NK-92 (cell line): ENCODE results near the gene MYL6.
"Not testable (repeated sequence)": the region's sequence is repeated elsewhere in the genome, so short reads cannot be mapped to it uniquely, and the experiment has no call there.

Experiments used
- DNase-seq: peaks from one replicate; lab custom pipeline; 2025; ENCODE audit not compliant: unreplicated experiment; lab: John Stamatoyannopoulos, UW

MYL6 gene

DNA sequence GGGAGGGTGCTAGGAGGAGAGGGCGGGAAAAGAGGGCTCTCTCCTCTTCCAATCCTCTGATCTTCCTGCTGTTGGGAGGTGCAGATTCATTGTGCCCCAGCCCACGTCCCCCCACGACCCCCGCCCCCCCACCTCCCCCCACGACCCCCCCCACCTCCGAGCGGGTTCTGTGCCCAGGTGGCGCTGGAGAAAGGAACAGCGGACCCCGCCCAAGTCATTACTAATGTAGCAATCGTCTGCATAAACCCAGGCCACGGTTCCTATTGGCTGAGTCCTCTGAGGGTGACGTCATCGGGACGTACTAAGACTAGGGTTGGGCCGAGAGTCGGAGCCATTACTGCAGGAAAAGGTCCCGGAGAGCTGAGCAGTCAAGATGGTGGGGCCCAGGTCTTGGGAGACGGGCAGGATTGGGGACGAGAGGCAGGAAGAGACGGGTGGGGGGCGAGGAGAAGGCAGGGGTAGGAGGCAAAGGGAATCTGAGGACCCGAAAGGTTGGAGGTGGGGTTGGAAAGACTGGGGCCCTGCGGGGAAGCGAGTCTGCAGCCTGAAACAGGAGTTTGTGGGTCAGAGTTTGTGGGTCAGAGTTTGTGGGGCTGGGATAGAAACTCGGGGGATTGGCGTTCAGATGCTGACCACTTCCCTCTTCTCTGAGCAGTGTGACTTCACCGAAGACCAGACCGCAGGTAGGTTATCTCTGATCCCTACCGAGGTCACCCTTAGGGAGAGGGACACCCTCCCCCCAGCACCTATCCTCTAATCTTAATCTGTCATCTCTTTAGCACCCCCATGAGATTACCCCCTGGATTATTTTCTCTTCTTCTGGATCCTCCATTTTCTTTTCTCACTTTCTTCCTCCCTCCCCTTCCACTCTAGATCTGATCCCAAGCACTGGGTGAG is at the start of gene MYL6:
Gene MYL6 (plus strand): TSS at position 331 of the 897 bp plus-strand sequence. CDS start 43 bp downstream, at position 374.
- DNase-seq = peak; percentile 53

DNA sequence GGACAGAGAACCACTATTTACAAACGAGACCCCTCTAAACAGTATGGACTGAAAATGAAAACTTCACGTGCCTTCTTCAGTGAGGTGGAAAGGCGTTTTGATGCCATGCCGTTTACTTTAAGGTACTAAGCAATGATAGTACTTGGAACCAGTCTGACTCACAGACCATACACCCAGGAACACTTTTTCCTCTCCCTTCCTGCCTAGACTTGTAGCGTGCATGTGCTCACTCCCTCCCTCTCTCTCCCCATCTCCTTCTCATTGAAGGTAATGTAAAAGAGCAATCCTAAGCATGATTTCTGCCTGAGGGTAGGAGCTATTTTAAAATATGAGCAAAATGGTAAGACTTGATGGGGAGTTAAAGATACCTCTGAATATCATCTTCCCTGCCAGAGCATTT is 47.6 kb upstream of the MYL6 start:
- no peak for DNase-seq

DNA sequence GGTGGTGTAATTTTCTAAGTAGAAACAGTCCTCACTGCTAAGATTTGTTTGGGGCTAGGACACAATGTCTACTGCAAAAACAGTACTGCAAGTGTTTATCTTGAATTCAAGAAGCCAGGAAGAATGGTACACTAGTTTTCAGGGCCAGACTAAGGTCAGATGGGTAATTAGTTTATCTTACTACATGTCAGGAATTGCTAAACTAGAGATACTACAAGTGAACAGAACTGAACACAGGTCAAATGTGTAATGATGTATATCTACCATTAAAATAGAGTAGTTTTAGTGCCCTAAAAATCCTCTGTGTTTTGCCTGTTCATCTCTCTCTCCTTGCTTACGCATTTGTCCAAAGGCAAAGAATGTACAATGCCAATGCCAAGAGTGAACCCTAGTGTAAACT is 44.1 kb upstream of the MYL6 start:
- DNase-seq = no peak

DNA sequence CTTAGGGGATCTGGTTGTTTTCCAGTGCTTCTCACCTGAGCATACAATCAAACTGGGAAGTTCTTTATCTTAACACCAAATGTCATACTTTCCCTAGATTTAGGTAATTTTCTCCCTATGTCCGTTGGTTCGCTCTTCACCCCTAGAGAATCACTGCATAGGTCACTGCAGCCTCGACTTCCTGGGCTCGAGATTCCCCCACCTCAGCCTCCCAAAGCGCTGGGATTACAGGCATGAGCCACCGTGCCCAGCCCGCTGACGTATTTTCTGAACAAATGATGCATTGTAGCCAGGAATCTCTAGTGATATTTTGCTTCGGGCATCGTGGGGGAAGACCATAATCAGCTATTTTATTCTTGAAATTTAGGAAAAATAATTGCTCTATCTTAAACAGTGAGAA is 42.8 kb upstream of the MYL6 start:
- no peak for DNase-seq

DNA sequence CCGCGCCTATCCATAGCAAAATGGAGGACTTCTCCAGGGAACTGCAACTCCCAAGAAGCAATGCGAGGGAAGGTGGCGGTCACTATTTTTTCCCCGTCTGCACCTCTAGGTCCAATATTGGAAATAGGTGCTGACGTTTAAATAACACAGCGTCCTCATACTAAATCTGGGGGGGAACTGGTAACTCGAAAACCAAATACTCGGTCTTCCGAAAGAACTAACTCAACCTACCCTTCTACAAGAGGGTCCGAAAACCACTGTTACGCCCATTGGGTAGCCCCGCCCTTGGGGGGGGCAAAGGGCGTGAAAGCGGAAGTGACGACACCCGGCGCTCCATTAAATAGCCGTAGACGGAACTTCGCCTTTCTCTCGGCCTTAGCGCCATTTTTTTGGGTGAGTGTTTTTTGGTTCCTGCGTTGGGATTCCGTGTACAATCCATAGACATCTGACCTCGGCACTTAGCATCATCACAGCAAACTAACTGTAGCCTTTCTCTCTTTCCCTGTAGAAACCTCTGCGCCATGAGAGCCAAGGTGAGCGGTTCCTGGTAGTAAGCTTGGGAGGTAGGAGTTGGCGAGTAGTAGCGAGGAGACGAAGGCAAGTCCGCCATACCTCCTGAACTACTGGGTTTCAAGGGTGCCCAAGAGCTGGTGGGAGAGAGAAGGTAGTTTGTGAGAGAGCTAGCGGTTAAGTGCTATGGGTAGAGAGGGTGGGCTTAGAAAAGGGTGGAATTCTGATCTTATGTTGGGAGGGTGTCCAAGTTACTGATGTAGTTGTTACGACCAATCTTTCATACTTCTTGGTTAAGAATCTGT is 41.7 kb upstream of the MYL6 start, which contains the start of gene RPL41:
Gene RPL41 (plus strand): TSS at position 367 of the 815 bp plus-strand sequence.
- DNase-seq = peak; percentile 59

DNA sequence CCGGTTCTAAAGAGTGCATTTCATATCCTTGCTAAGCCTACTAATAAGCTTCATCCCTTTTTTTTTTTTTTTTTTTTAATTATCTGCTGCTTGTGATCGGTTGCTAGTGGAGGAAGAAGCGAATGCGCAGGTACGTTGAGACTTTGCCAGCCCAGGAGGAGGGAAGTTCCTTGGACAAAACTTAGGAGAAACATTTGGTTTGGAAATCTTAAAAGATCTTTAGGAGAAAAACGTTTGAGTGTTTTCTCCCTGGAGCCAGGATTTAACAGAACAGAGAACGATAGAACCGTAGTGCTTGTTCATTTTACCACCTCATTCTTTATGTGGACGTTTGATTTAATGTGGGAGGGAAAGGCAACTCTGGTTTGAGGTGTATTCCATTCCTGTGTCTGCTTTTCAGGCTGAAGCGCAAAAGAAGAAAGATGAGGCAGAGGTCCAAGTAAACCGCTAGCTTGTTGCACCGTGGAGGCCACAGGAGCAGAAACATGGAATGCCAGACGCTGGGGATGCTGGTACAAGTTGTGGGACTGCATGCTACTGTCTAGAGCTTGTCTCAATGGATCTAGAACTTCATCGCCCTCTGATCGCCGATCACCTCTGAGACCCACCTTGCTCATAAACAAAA is 41.0 kb upstream of the MYL6 start:
- not testable (repeated sequence) for DNase-seq

DNA sequence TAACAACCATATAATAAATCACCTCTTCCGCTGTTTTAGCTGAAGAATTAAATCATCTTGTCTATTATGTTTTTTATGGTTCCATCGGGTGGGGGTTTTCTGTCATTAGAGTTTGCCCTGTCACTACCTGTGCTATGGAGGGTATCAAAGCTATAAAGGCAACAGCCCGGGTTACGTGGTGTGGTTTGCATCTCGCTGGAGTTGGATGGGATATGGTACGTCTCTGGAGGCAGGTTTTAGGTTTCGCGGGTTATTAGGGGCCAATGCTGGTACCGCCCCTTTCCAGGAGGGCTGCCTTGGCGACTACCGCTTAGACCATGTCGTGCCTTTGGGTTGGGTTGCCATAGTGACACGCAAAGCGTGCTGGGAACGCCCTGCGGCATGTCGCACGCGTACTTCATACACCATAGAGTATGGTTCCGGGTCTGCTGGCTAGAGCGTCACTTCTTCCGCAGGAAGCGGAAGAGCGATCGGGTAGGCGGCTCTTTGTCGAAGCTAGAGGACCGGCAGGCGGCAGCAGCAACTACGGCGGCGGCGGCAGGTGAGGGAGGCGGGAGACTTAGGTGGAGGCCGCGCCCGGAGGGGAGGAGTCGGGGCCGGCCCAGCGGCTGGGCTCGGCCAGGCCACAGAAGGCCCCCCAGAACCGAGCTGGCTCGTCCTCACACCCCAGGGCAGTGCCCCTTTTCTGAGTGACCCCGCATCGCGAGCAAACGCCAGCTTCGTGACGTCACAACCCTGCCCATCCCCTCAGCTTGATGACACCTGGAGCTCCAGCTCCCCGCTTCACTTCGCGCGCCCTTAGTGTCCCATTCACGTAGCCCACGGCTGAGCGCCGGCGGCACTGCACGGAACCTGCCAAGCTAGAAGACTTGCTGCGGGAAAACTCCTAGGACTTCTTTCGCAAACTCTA is 40.1 kb upstream of the MYL6 start, which contains the start of gene ZC3H10:
Gene ZC3H10 (plus strand): TSS at position 489 of the 910 bp plus-strand sequence. CDS start 2,297 bp downstream, outside the sequence.
- DNase-seq = peak; percentile 73

DNA sequence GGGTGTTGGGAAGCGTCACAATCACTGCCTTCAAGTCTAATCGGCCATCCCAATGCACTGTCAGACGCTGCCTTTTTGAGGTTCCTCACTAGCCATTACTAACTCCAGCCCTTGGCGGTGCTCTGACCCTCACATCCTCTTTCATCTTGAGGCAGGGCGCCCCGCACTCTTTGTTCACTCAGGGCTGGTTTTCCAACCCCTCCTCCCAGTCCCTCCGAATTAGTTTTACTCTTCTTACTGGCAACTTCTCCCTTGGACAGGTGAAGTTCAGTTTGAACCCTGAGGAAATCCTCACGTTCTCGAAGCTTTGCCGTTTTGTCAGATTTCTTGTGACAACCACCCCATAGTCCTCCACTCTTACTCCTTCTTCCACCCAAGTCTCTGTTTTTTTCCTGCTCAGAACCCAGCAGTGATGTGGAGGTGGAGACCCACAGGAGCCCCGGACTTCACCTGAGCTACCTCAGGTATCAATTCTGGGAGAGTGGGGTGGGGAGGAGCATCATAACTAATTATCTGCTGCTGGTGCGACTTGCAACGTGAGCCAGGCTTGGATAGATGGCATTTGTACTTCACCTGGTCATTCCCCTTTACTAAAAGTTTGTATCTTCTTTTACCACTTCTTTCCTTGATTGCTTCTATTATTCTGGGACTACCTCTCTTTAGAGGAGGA is 39.3 kb upstream of the MYL6 start:
- no peak for DNase-seq

DNA sequence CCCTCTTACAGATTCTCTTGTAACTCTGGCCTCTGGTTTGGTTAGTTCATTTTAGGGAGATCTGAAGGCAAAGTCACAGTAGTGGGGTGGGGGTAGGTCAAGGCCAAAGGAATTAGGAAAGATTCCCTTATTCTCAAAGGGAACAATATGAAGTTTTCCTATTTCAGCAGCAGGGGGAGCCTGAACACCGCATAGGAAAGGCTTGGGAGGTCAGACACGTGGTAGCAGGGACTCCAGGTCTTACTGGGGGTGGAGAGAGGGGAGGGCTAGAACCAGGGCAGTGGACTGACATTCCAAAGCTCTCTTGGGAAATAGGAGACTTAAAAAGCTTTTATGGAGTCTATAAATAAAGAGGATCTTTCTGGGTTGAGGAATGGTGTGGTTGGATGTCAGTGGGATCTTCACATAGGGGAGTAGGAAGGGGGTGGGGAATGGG is 38.8 kb upstream of the MYL6 start:
- no peak for DNase-seq

DNA sequence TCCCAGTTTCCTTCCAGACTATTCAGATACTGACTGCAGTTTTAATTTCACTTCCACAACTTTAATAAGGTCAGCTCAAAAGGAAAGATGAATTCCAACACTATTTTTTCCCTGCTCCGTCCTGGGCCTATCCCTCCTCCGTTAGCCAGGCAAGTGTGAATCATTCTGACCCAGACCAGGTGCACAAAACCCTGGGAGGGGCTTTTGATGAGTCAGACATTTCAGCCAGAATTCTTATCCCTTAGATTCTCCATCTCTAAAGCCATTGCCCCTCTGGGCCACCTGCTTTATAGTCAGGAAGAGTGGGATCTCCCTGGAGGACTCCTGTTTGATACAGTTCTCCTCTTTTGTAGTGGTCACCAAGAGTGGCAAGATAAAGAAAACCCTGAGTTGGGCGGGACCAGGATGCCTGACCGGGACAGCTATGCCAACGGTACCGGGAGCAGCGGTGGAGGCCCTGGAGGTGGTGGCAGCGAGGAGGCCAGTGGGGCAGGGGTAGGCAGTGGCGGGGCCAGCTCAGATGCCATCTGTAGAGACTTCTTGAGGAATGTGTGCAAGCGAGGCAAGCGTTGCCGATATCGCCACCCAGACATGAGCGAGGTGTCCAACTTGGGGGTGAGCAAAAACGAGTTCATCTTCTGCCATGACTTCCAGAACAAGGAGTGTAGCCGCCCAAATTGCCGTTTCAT is 37.9 kb upstream of the MYL6 start:
- no peak for DNase-seq

DNA sequence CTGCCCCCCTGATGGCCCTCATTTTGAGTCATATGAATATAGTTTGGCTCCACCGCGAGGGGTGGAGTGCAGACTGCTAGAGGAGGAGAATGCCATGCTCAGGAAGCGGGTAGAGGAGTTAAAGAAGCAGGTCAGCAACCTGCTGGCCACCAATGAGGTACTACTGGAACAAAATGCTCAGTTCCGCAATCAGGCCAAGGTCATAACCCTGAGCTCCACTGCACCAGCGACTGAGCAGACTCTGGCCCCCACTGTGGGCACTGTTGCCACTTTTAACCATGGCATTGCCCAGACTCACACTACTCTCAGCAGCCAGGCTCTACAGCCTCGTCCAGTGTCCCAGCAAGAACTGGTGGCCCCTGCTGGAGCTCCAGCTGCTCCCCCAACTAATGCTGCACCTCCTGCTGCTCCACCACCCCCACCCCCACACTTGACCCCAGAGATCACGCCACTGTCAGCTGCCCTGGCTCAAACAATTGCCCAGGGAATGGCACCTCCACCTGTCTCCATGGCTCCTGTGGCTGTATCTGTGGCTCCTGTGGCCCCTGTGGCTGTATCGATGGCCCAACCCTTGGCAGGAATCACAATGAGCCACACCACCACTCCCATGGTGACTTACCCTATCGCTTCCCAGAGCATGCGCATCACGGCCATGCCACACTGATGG is 36.8 kb upstream of the MYL6 start:
- DNase-seq = no peak

DNA sequence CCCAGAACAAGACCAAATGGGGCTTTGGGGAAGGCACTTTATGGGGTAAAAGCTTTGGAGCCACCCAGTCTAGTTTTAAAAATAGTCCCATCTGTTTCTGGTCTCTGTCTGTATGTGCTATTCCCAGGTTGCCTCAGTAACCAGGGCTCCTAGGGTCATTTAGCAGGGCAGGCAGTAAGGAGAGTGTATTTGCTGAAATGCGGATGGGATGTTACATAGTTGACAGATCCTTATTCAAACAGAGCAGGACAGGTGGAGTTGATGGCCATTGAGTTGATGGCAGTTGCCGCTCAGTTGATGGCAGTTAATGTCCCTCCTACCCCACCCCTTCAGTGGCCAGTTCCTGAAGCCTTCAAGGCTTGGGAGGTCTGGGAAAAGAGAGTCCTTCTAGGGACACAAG is 35.5 kb upstream of the MYL6 start:
- no peak for DNase-seq

DNA sequence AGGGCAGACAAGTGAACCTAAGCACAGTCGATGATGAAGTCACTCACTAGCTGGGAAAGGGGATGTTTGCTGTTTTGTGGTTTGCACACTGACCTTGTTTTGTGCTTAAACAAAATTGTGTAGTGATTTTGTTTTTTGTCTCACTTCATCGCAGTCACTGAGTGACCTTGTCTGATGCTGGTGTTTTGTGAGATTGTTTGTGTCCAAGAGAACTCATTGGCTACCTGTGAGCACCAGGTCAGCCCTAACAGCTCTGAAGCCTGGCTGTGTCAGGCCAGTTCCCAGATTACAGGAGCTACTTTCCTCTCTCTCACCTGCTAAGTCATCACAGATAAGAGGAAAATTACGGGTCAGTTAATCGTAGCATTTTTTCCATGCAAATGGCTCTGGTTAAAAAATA is 34.0 kb upstream of the MYL6 start:
- no peak for DNase-seq

DNA sequence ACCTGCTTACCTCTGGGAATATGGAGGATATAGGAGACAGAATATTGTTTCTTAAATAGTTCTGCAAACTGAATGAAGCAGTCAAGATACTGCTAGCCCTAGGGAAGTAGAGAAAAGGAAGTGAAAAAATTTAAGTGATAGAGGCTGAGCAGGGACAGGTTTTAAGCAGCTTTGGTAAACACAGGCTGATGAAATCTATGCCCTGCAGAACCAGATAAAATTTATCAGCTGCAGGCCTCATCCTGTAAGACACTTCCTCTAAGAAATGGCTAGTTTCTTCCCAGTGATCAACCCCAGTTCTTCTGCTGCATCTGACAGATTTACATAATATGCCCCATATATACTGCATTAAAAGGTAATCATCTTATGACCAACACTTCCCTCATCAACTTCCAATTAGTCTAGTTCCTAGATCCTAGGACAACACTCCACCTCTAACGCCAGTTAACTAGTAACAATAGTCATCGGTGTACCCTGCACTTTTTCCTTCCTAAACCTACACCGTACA is 31.4 kb upstream of the MYL6 start:
- DNase-seq = no peak

DNA sequence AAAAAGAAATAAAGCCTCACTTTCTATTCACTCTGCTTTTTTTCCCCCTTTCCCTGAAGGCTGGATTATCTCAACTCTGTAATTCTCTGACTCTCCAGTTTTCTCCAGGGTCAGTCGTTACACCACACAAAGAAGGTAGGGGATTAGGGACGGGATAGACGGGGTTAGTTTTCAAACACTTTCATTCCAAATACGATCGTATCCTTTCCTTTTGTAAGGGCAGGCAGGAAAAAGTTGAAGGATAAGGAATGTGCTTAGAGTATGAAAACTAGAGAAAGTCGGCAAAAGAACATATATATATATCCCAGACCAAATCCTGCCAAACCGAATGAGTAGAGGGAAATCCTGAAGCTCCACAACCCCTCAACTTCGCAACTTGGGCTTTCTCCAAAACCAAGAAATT is 30.7 kb upstream of the MYL6 start:
- no peak for DNase-seq

DNA sequence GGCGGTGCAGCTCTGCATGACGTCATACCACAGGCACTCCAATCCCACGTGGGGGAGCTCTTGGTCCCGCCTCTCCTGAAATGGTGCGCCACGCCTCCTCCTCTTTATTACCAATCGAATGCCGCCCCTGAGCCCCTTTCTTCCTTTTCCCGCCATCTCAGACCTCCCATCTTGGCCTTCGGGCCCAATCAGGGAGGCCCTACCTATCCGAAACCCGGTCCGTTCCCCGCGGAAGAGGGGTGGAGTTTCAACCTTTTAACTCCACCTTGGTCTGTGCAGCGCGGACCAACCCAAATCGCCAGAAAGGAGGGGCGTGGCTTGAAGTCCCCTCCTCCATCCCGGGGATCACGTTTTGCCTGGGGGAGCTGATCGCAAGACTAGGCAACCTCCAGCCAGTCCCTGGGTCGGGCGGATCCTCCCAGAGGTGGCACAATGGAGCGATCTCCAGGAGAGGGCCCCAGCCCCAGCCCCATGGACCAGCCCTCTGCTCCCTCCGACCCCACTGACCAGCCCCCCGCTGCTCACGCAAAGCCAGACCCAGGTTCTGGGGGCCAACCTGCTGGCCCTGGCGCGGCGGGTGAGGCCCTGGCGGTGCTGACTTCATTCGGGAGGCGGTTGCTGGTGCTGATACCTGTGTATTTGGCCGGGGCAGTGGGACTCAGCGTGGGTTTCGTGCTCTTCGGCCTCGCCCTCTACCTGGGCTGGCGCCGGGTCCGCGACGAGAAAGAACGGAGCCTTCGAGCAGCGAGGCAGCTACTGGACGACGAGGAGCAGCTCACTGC is 30.1 kb upstream of the MYL6 start, which contains the start of gene ESYT1:
Gene ESYT1 (plus strand): TSS at position 380 of the 782 bp plus-strand sequence. CDS start 53 bp downstream, at position 433.
- peak; percentile 93 for DNase-seq

DNA sequence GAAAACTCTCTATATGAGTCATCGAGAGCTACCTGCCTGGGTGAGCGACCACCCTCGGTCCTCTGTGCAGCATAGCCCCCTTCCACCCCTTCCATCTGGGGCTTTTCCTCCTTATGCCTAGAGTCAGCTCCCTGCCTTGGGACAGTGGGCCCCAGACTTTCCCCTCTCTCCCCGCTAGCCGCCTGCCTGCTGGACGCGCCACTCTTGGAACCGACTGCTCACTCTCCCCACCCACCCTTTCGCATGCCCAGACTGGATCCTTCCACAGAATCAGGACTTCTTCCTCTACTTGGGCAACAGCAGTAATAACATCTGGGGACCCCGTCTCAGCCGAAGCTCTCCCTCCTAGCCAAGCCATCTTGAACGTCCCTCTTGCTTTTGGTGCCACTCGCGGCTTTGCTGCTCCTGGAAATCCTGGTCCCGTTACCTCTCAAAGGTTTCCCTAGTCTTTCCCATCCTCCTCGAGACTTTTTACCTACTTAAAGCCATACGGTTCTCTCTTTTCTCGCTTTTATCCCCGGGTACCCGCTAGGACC is 29.4 kb upstream of the MYL6 start:
- no peak for DNase-seq
